ENCODE measurements around the gene RPS6KA5. TPM values are rescaled to one million over a fixed set of nuclear protein-coding genes. Genes with fewer than 3 reads are reported as not detected.
A peak's percentile ranks its signal among the peaks of the same experiment; 100 is the strongest.

RPS6KA5 gene
- total and polyA plus RNA-seq, 7 donors, result 0.94 to 20.0 (median 11.5) TPM

- H3K9me3 ChIP-seq, result no peaks in the 10 kb centered on the region
- H3K27ac ChIP-seq, result peak overlapping the region; percentile 17
- peaks cover 16% of the 10 kb centered on the region for H3K4me1 ChIP-seq
- 97 to 99% (median 98%) methylated on average over 3 of the region's 3 CpGs for WGBS, 3 donors
- no peak for TF ChIP-seq CTCF (IDR thresholded peaks at IDR 0.05)
- H3K27me3 ChIP-seq (ENCODE audit: insufficient read depth in 3 of 3, low read length in 2 of 3), result no peaks in the 10 kb centered on the region
- no peak overlapping the region for H3K4me3 ChIP-seq
- no peak for DNase-seq
- intact Hi-C loops (cut with DNase I), result loop anchor here in 1 of 2 donors (10.0 kb wide), 1 partner anchor 152 kb away; no protein-coding TSS in a partner anchor
- ATAC-seq, result no peak
- no peaks in the 10 kb centered on the region for H3K36me3 ChIP-seq (ENCODE audit: insufficient read depth in 1 of 2, low read depth in 1 of 2)
Measured at GRCh38 chr14:91056361-91056760, 4.1 kb downstream of the RPS6KA5 start.

GRCh38 chr14:91055016-91055415, 5.4 kb downstream of the RPS6KA5 start:
- Histone ChIP-seq H3K4me3 (no peak overlapping the region), H3K27ac (no peak overlapping the region), H3K36me3 (ENCODE audit: insufficient read depth in 1 of 2, low read depth in 1 of 2) (no peaks in the 10 kb centered on the region), H3K4me1 (peaks cover 14% of the 10 kb centered on the region), H3K27me3 (ENCODE audit: insufficient read depth in 3 of 3, low read length in 2 of 3) (no peaks in the 10 kb centered on the region), H3K9me3 (no peaks in the 10 kb centered on the region)
- ATAC-seq, result no peak
- no peak for DNase-seq
- no peak for TF ChIP-seq CTCF (IDR thresholded peaks at IDR 0.05)
- intact Hi-C loops (cut with DNase I), result loop anchor here in 1 of 2 donors (10.0 kb wide), 1 partner anchor 150 kb away; no protein-coding TSS in a partner anchor

GRCh38 chr14:91048676-91049075, 11.8 kb downstream of the RPS6KA5 start:
- Histone ChIP-seq H3K4me3 (no peak overlapping the region), H3K27ac (no peak overlapping the region), H3K4me1 (peaks cover 7% of the 10 kb centered on the region), H3K27me3 (ENCODE audit: insufficient read depth in 3 of 3, low read length in 2 of 3) (no peaks in the 10 kb centered on the region), H3K36me3 (ENCODE audit: insufficient read depth in 1 of 2, low read depth in 1 of 2) (no peaks in the 10 kb centered on the region), H3K9me3 (no peaks in the 10 kb centered on the region)
- no peak for ATAC-seq
- intact Hi-C loops (cut with DNase I), result no loop called here
- DNase-seq, result no peak
- WGBS, 3 donors, result 97 to 99% (median 97%) methylated on average over 1 of the region's 1 CpG
- no peak for TF ChIP-seq CTCF (IDR thresholded peaks at IDR 0.05)

- 88 to 95% (median 94%) methylated on average over 2 of the region's 2 CpGs for WGBS, 3 donors
- Histone ChIP-seq H3K27me3 (ENCODE audit: insufficient read depth in 3 of 3, low read length in 2 of 3) (no peaks in the 10 kb centered on the region), H3K4me1 (peaks cover 7% of the 10 kb centered on the region), H3K27ac (no peak overlapping the region), H3K36me3 (ENCODE audit: insufficient read depth in 1 of 2, low read depth in 1 of 2) (no peaks in the 10 kb centered on the region), H3K4me3 (no peak overlapping the region), H3K9me3 (no peaks in the 10 kb centered on the region)
- no peak for TF ChIP-seq CTCF (IDR thresholded peaks at IDR 0.05)
- ATAC-seq (no peak), DNase-seq (no peak)
- intact Hi-C loops (cut with DNase I), result no loop called here
Measured at GRCh38 chr14:91048265-91048664, 12.2 kb downstream of the RPS6KA5 start.

GRCh38 chr14:91047174-91047753, 13.2 kb downstream of the RPS6KA5 start:
- DNase-seq (no peak), ATAC-seq (no peak)
- H3K27ac ChIP-seq, result no peak overlapping the region
- no peaks in the 10 kb centered on the region for H3K27me3 ChIP-seq (ENCODE audit: insufficient read depth in 3 of 3, low read length in 2 of 3)
- TF ChIP-seq CTCF (IDR thresholded peaks at IDR 0.05), result no peak
- H3K4me1 ChIP-seq, result peaks cover 7% of the 10 kb centered on the region
- H3K9me3 ChIP-seq, result no peaks in the 10 kb centered on the region
- intact Hi-C loops (cut with DNase I), result no loop called here
- H3K36me3 ChIP-seq (ENCODE audit: insufficient read depth in 1 of 2, low read depth in 1 of 2), result no peaks in the 10 kb centered on the region
- no peak overlapping the region for H3K4me3 ChIP-seq
- WGBS, 3 donors, result 87 to 94% (median 89%) methylated on average over 4 of the region's 4 CpGs
